KBM-7 (cell line): ENCODE measurements around the gene C2orf81.

Experiments
- DNase-seq: peaks from one replicate; pipeline ENCODE4 v3.0.0-alpha.2; 2015
- in situ Hi-C: fragments of 300-500 bp; cut with MboI; formaldehyde crosslinking; loops from 2 replicates; pipeline ENCODE4 v1.14.3; 2020; ENCODE audit warnings: low sequenced_read_pairs, low pct_unique_long_range_greater_than_20kb, mixed read lengths

C2orf81 gene

GRCh38 chr2:74369976-74370375 lies 51.4 kb downstream of the C2orf81 start:
- in situ Hi-C loops = no loop called here
- no peak for DNase-seq

- in situ Hi-C loops = no loop called here
- DNase-seq = no peak
These were observed 52.9 kb downstream of the C2orf81 start for GRCh38 chr2:74368499-74368898.

DNA sequence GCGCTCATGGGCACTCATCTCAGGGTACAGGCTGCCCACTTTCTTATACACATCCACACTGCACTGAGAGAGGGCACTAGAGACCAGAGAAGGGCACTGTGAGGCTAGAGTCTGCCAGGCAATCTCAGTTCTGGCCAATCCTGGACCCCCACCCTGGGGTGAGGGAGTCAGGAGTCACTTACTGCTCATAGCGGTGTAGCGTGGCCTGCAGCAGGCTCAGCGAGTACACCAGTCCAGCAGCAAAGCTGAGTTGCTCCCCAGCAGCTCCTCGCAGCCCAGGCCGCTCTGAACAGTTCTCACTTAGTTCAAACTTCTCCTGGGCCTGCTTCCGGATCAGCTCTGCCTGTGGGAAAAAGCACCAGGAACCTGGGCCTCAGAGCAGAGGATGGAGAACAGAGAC lies 53.6 kb downstream of the C2orf81 start:
- in situ Hi-C loops = no loop called here
- DNase-seq = no peak

DNA sequence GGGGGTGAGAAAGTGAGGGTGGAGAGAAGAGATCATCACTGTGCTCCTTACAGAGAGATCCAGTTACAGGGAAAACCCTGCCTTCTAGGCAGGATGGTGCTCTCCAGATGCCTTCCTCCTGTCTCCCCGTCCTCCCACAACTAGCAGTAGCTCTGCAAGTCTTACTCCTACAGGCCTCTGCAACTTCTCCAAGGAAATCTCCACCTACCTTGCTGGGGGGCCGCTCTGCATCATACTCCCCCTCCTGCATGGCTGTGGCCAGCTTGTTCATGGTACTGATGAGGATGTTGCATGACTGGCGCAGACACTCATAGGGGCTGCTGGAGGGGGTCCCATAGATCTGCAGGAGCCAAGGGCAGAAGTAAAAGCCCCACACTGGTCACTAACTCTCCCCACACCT lies 55.4 kb downstream of the C2orf81 start:
- DNase-seq = no peak
- in situ Hi-C loops = no loop called here

DNA sequence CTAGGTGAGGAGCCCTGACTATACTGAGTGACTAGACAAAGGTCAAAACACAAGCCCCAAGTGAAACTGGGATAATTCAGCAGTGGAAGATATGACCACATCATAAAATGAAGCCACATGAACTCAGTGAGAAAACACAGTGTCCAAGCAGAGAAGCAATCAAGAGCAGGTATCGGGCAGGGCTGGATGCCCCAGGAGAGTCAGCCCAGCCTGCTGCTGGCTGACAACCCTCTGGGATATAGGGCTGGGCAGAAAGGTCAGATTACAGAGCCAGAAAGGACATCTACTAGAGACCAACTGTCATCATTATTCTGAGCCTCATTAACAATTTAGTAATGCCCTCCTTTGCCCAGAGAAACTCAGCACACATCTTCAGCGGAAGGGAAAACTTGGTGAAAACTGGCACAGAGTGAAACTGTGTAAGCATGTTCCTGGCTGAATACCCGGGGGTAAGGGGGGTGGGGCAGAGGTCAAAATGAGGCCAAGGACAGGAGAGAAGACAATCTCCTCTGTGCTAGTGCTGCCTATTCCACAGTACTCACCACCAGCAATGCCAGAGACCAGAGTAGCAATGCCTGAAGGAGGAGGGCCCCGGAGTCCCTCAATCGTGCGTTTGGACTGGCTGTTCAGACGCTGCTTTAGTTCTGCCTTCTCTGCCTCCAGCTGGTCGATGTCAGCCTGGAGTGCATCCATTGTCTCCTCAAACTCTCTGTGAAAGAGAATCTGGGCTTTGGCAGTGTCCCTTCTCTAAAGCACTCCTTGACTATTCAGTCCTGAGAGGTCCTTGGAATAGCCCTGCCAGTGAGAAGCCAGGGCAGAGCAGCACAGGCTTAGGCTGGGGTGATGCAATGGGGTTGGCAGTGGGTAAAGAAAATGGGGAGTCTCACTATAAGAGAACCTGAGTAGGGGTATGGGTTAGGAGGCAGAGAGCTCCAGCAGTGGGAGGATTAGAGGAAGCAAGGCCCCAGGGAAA lies 56.6 kb downstream of the C2orf81 start:
- DNase-seq = no peak
- in situ Hi-C loops = no loop called here
